HG03108 (cell line): Measurements from ENCODE around the gene PAFAH1B1.

ENCODE experiments used
- ATAC-seq: cut with Tn5 transposase; IDR thresholded peaks from one replicate; pipeline ENCODE4 v1.9.1; 2021; ENCODE audit warnings: moderate library complexity; ENCODE audit not compliant: unreplicated experiment

Gene PAFAH1B1

DNA sequence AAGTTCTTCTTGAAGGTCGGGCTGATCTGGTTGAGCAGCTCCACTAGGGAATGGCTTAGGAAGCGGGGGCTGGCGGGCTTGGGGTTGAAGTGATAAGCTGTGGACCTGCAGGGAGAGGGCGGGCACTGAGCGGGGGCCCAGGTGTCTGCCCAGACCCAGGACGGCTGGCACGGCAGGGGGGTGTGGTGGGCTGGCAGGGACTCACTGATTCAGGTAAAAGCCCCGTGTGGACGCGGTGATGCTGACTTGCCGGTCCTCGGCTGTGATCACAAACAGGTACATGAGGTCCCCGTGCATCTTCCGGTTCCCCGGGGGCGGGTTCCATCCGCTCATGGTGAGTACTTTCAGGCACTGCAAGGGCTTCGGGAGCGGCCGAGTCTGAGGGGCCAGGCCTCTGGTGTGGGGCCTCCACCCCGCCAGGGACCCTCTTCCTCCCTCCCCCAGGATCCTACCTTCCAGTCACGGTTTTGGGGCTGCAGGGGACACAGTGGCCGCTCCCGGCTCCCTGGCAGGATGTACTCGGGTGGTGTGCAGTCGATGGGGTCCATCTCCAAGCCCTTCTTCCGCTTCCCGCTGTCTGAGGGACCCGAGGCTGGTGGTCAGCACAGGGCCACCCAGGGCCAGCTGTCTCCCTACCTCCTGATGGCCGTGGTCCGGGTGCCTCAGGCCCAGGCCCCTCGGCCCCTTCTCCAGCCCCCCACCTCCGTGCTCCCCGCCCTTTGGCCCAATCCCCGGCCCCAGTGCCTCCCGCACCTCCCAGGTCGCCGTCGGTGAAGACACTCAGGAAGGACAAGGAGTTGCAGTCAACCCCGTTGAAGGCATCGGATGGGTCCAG lies 107.9 kb downstream of the PAFAH1B1 start:
- no peak for ATAC-seq

GRCh38 chr17:2701996-2702741 lies 108.7 kb downstream of the PAFAH1B1 start:
- no peak for ATAC-seq

GRCh38 chr17:2703181-2703580 lies 109.7 kb downstream of the PAFAH1B1 start:
- ATAC-seq: no peak

- no peak for ATAC-seq
These were observed 110.2 kb downstream of the PAFAH1B1 start for GRCh38 chr17:2703606-2704005.

- no peak for ATAC-seq
These were observed 110.8 kb downstream of the PAFAH1B1 start for GRCh38 chr17:2704031-2704889.

DNA sequence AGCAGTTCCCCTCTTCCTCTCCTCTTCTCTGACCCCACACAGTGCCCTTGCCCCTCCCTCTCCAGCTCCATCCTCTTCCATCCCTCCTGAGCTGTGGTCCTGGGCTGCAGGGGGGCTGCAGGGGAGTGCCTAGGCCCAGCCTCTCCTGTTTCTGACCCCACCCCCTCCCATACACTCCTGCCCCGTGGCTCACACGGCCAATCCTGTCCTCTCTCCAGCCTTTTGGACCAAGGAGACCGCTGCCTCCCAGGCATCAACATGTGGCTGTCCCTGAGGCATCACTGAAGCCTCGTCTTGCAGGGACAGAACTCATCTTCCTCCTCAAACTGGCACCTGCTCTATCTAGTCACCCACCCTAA lies 111.4 kb downstream of the PAFAH1B1 start:
- ATAC-seq: no peak

- no peak for ATAC-seq
These were observed 111.8 kb downstream of the PAFAH1B1 start for GRCh38 chr17:2705263-2705662.

DNA sequence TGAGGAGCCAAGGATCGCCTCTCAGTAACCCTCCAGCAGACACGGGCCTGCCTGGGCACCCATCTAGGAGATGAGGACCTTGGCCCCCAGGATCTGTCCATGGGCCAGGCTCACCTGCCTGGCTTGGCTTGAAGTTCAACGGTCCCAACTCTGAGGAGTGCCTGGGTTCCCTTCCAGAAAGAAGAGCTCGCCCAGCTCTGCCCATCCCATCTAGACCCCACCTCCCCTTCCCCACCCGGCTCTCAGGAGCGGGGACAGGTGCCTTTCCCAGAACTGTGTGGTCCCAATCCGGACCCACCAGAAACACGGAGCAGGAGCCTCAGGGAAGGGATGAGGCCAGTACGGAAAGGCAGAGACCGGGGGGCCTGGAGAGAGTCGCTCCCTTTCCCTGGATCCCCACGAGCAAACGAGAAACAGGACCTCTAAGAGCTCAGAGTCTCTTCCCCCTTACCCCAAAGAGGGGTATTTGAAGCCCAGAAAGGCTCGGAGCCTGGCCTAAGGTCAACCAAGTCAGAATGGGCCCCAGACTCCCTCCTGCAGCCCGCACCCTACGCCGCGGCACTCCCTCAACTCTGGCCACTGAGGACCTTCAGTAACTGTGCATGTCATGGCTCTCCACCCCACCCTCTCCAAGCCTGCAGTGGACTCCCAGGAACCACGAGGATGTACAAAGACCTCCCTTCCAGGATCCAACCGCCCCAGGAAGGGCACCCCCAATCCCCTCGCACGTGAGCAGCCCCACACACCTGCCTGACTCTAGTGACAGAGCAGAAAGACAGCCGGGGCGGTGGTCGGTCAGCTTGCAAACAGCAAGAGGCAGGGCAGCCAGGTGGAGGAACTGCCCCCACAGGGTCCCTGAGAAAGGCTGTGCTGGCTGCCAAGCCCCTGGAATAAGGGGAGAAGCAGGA lies 112.7 kb downstream of the PAFAH1B1 start:
- no peak for ATAC-seq

DNA sequence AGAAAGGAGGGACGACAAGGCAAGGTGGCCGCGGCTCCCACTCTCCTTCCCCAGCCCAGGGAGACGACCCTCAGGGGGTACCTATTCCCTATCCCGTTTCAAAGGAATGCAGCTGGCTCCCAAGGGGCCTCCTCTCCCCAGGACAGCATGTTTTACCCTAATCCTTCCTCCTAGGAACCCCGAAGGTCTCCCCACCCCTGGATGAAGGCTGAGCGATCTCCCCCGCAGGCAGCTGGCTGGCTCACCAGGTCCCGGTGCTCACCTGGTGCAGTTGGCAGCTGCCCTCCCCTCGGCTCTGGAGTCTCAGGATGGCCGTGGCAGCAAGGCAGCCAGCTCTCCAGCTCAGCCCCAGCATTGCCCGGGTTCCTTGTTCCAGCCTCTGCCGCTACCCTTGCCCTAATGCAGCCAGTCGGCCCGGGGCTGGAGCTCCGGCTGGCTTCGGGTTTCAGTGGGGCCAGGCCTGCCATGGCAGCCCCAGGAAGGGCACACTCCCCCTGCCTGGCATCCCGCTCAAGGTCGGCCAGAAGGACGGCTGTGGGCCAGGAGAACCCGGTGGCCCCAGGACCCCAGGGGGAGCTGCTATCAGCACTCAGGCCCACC lies 113.6 kb downstream of the PAFAH1B1 start:
- ATAC-seq: no peak

- no peak for ATAC-seq
These were observed 114.5 kb downstream of the PAFAH1B1 start for GRCh38 chr17:2707721-2708584.

DNA sequence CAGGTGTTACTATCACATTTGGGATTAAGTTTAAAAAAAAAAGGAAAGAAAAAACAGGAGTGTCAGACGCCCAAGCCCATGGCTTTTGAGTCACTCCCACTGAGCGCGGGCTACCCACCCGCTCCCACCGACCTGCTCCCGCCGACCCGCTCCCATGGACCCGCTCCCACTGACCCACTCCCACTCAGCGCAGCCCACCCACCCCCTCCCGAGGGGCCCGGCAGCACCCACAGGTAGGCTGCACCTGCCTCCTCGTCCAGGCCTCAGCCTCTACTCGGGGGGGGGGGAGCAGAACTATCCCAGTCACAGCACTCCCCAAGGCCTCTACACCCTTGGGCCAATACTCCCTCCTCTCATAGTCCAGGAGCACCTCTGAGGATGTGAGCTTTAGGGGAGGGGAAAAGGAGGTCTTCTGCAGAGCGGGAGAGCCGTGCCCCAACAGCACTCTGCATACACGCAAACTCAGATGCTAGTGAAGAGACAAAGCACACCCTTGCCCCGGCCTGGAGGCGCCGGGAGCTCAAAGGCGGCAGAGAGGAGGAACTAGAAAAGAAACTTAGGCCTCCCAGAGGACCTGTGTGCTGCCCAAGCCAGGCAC lies 115.2 kb downstream of the PAFAH1B1 start:
- no peak for ATAC-seq

DNA sequence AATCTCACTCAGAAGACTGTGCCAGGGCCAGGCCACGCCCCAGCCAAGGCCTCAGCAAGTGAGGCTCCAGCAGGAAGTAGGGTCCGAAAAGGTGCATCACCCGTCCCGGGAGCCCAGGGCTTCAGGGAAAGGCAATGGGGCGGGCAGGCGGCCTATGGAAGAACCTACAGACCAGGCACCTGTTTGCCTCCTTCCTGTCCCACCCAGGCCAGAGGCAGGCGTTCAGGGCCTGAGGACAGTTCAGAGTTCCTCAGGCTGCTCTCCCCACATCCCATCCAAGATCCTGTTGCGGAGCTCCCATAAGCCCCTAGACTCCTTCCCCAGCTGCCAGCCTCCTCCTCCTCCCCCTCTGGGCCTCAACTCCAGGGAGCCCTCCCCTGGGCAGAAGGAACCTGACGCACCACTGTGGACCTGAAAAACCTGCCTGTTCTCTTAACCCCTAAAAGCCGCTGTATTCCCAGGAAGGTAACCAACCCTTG lies 115.8 kb downstream of the PAFAH1B1 start:
- ATAC-seq: peak; percentile 44

DNA sequence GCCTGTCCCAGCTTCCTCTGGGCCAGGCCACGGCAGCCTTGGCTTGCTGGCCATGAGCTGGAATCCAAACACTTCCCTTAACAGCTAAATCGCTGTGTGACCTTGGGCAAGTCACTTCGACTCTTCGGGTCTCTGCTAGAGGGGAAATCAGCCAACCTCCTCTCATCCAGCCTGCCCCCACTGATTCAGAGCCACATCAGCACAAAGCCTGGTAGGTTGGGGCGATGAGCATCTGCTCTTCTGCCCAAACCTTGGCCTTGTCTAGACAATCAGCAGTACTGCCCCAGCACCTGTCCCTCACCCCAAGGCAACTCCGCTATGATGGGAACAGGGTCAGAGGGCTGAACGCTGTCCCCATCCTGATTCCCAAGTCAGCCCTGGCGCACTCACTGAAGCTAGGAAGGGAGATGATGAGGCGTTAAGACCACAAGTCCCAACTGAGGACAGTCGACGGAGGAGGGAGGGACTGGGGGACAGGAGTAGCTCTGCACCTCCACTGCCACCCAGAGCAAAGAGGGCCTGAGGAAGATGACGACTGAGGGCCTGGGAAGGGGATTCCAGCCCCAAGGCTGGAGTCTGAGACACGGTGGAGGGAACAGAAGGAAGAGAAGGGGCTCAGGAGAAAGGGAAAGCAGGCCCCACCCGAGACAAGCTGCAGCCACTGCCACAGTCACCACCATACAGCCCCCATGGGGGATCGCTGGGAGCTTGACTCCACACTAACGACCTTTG lies 116.8 kb downstream of the PAFAH1B1 start:
- no peak for ATAC-seq

DNA sequence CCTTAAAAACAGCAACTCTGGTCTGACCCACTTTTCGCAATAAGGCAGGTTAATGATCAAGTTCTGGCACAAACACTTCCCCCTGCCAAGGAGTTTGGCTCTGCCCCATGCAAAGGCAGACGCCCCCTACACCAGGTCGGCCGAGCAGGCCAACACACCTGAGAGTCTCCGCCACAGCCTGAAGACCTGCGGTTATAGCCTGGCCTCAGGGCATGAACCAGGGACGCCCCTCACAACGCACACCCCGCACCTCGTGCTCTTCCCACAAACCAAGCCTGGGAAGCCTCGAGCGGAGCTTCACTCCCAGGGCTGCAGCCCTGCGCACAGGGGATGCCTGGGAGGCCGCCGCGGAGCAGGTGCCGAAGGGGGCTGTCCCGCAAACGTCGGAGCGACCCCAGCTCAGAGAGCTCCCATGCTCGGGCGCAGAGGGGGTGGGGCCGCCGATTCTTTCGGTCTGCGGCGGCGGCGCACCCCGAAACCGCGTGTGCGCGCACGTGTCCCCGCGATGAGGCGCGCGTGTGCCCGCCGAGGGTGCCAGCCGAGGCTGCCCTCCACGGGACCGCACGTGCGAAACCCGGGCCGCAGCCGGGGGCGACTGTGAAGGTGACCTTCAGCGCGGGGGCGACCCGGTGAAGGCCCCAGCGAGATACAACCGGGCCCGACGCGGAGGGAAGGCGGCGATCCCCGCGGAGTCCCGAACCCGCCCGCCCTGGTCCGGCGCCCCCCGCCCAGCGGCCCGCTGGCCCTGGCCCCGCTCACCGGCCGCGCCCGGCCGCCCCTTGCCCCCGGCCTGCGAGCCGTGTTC lies 117.6 kb downstream of the PAFAH1B1 start:
- ATAC-seq: peak; percentile 5

DNA sequence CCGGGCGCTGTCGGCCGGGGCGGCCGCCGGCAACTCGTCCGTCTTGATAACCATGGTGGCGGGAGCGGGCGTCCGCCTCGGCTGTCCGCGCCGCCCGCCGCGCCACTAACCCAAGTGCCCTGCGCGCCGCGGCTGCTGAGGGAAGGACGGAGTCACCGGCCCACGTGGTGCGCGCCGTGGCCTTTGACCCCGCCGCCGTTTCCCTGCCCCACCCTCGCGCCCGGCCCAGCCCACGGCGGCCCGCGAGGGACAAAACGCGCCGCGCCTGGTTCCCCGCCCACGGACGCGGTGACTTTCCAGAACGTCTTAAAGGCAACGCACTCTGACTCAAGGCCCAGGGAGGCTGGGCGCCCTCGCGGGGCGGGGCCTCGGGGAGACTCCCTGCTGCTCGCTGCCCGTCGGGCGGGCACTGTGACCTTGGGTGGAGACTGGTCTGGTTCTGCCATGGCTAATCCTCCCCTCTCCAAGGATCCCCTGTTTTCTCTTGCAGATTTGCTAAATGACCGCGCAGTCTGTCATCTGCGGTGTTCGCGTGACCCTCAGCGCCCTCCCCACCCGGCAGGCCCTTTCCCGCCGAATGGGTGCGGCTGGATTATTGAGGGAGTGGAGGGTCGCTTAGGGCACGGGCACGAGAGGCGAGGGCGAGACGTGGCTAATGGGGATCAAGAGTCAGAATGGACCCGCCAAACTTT lies 118.3 kb downstream of the PAFAH1B1 start, which contains the start of gene CLUH:
TSS of gene CLUH (minus strand) at position 157 of the 692 bp plus-strand sequence. CDS start at position 54, 103 bp downstream.
- peak; percentile 66 for ATAC-seq
